Measurements from ENCODE around the gene TXNDC17.

DNA sequence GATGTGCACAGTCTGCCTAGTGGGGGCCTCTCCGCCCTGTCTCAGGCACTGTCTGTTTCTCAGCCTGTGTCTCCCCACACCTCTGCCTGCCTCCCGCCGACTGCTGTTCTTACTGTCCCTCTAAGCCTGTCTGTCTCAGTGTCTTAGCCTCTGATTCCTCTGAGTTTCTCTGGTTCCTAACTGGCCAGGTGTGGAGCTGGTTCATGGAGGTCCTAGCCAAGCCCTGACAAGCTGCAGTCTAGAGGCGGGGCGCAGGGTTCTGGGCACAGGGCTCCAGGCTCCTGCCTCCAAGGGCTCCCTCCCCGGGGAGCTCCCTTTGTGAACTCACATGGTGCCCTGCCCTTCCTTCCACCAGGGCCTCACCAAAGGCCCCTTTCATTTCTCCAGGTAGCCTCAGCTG lies 30.1 kb downstream of the TXNDC17 start:
- TF ChIP-seq, protein P1, sequence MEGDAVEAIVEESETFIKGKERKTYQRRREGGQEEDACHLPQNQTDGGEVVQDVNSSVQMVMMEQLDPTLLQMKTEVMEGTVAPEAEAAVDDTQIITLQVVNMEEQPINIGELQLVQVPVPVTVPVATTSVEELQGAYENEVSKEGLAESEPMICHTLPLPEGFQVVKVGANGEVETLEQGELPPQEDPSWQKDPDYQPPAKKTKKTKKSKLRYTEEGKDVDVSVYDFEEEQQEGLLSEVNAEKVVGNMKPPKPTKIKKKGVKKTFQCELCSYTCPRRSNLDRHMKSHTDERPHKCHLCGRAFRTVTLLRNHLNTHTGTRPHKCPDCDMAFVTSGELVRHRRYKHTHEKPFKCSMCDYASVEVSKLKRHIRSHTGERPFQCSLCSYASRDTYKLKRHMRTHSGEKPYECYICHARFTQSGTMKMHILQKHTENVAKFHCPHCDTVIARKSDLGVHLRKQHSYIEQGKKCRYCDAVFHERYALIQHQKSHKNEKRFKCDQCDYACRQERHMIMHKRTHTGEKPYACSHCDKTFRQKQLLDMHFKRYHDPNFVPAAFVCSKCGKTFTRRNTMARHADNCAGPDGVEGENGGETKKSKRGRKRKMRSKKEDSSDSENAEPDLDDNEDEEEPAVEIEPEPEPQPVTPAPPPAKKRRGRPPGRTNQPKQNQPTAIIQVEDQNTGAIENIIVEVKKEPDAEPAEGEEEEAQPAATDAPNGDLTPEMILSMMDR (IDR thresholded peaks at IDR 0.05), result no peak
- TF ChIP-seq SIN3A (IDR thresholded peaks at IDR 0.05; ENCODE audit: borderline replicate concordance, insufficient read depth, low read depth, low read length) (no peak), POLR2AphosphoS5 (IDR thresholded peaks at IDR 0.05; ENCODE audit: low read depth, low read length) (no peak)
- TF ChIP-seq, protein P2, sequence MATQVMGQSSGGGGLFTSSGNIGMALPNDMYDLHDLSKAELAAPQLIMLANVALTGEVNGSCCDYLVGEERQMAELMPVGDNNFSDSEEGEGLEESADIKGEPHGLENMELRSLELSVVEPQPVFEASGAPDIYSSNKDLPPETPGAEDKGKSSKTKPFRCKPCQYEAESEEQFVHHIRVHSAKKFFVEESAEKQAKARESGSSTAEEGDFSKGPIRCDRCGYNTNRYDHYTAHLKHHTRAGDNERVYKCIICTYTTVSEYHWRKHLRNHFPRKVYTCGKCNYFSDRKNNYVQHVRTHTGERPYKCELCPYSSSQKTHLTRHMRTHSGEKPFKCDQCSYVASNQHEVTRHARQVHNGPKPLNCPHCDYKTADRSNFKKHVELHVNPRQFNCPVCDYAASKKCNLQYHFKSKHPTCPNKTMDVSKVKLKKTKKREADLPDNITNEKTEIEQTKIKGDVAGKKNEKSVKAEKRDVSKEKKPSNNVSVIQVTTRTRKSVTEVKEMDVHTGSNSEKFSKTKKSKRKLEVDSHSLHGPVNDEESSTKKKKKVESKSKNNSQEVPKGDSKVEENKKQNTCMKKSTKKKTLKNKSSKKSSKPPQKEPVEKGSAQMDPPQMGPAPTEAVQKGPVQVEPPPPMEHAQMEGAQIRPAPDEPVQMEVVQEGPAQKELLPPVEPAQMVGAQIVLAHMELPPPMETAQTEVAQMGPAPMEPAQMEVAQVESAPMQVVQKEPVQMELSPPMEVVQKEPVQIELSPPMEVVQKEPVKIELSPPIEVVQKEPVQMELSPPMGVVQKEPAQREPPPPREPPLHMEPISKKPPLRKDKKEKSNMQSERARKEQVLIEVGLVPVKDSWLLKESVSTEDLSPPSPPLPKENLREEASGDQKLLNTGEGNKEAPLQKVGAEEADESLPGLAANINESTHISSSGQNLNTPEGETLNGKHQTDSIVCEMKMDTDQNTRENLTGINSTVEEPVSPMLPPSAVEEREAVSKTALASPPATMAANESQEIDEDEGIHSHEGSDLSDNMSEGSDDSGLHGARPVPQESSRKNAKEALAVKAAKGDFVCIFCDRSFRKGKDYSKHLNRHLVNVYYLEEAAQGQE (IDR thresholded peaks at IDR 0.05; ENCODE audit: insufficient read depth in 1 of 2, low read depth in 2 of 2, low read length in 1 of 2), result no peak

Data from Panc1 (cell line).